Limb (tissue), 2 donors: ENCODE data around the gene MRPL28.
"Not testable (repeated sequence)": the region's sequence is repeated elsewhere in the genome, so short reads cannot be mapped to it uniquely, and the experiment has no call there.

Experiments
- DNase-seq, 2 donors: peaks; one replicate each; pipeline ENCODE4 v3.0.0-alpha.2; 2016; ENCODE audit errors: extremely low spot score in 2 of 2

MRPL28 gene

GRCh38 chr16:360698-361336 is 9.5 kb downstream of the MRPL28 start:
- no peak for DNase-seq

- no peak for DNase-seq
Measured at GRCh38 chr16:359871-360697, 10.3 kb downstream of the MRPL28 start.

GRCh38 chr16:359067-359763 is 11.1 kb downstream of the MRPL28 start:
- no peak for DNase-seq

GRCh38 chr16:356741-357140 is 13.6 kb downstream of the MRPL28 start:
- no peak for DNase-seq

GRCh38 chr16:354971-355461 is 15.3 kb downstream of the MRPL28 start:
- peak in 1 of 2 donors; percentile 29 for DNase-seq

GRCh38 chr16:354291-354881 is 16.0 kb downstream of the MRPL28 start:
- peak in 1 of 2 donors; percentile 34 for DNase-seq

- peak in 1 of 2 donors; percentile 34 for DNase-seq
Measured at GRCh38 chr16:353404-354290, 16.7 kb downstream of the MRPL28 start.

- peak; percentile 89 to 99 for DNase-seq
Measured at GRCh38 chr16:352547-353403, 17.6 kb downstream of the MRPL28 start, which contains the start of gene AXIN1. TSS of gene AXIN1 (minus strand) at chr16:352723. CDS start at chr16:347025, 5,698 bp downstream.

GRCh38 chr16:351804-352520 is 18.4 kb downstream of the MRPL28 start:
- peak in 1 of 2 donors; percentile 64 for DNase-seq

GRCh38 chr16:350203-350602 is 20.1 kb downstream of the MRPL28 start:
- no peak for DNase-seq

- no peak for DNase-seq
Measured at GRCh38 chr16:349211-349610, 21.1 kb downstream of the MRPL28 start.

- not testable (repeated sequence) for DNase-seq
Measured at GRCh38 chr16:348495-348894, 21.8 kb downstream of the MRPL28 start.

- no peak for DNase-seq
Measured at GRCh38 chr16:347203-347602, 23.1 kb downstream of the MRPL28 start.

GRCh38 chr16:346587-346986 is 23.8 kb downstream of the MRPL28 start:
- DNase-seq: no peak

- no peak for DNase-seq
Measured at GRCh38 chr16:345772-346171, 24.6 kb downstream of the MRPL28 start.

- DNase-seq: no peak
Measured at GRCh38 chr16:342455-343213, 27.7 kb downstream of the MRPL28 start.

- not testable (repeated sequence) for DNase-seq
Measured at GRCh38 chr16:341974-342336, 28.4 kb downstream of the MRPL28 start.
